GM21717 (cell line): ENCODE measurements around the gene SNTA1.
"Not testable (repeated sequence)": the region's sequence is repeated elsewhere in the genome, so short reads cannot be mapped to it uniquely, and the experiment has no call there.

Source experiments
- ATAC-seq: cut with Tn5 transposase; IDR thresholded peaks from one replicate; pipeline ENCODE4 v1.9.1; 2021; ENCODE audit warnings: mild to moderate bottlenecking, moderate library complexity; ENCODE audit not compliant: unreplicated experiment

SNTA1 gene

GRCh38 chr20:33466303-33466646 is 22.7 kb upstream of the SNTA1 start:
- ATAC-seq, result no peak

GRCh38 chr20:33465481-33466302 is 22.1 kb upstream of the SNTA1 start:
- ATAC-seq, result no peak

- ATAC-seq, result not testable (repeated sequence)
These were observed 21.2 kb upstream of the SNTA1 start for GRCh38 chr20:33464759-33465158.

- ATAC-seq, result no peak
These were observed 20.0 kb upstream of the SNTA1 start for GRCh38 chr20:33463332-33464101.

- no peak for ATAC-seq
These were observed 17.1 kb upstream of the SNTA1 start for GRCh38 chr20:33460711-33461110.

GRCh38 chr20:33459599-33459998 is 16.0 kb upstream of the SNTA1 start:
- ATAC-seq, result no peak

- not testable (repeated sequence) for ATAC-seq
These were observed 13.5 kb upstream of the SNTA1 start for GRCh38 chr20:33456916-33457642.

- no peak for ATAC-seq
These were observed 7.3 kb upstream of the SNTA1 start for GRCh38 chr20:33450867-33451266.

GRCh38 chr20:33445881-33446625 is 2.5 kb upstream of the SNTA1 start:
- ATAC-seq, result no peak

GRCh38 chr20:33444797-33445560 is 1.4 kb upstream of the SNTA1 start:
- no peak for ATAC-seq

- no peak for ATAC-seq
These were observed 504 bp downstream of the SNTA1 start for GRCh38 chr20:33443006-33443511.

- no peak for ATAC-seq
These were observed 1.2 kb downstream of the SNTA1 start for GRCh38 chr20:33442136-33443005.

GRCh38 chr20:33441142-33441955 is 2.2 kb downstream of the SNTA1 start:
- ATAC-seq, result no peak

- not testable (repeated sequence) for ATAC-seq
These were observed 3.0 kb downstream of the SNTA1 start for GRCh38 chr20:33440562-33440961.

- no peak for ATAC-seq
These were observed 5.1 kb downstream of the SNTA1 start for GRCh38 chr20:33438481-33438880.

GRCh38 chr20:33437141-33437911 is 6.2 kb downstream of the SNTA1 start:
- no peak for ATAC-seq

GRCh38 chr20:33434434-33434833 is 9.1 kb downstream of the SNTA1 start:
- ATAC-seq, result no peak
